Measurements from ENCODE around the gene TYRP1. TPM values are rescaled to one million over a fixed set of nuclear protein-coding genes. Genes with fewer than 3 reads are reported as not detected.
A peak's percentile ranks its signal among the peaks of the same experiment; 100 is the strongest.

The TYRP1 gene
- total RNA-seq, 4 donors from 2014 or later = 79.7 to 250 (median 110) TPM

DNA sequence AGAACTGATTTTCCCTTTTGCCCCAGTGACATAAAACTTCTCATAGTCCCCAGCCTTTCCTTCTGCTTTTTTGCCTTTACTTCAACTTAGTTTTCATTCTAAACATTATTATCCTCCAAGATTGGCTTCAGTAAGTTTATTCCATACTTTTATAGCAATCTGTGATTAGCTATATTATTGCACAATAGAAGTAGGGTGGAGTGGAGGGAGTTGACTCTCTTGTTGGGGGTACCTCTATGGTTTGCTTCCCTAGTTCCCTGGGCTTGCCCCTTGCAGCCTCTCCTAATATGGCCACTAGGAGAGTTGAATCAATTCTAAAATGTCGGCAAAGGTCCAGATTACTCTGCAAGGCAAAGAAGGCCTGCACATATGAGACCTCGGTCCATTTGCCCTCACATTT lies 36.4 kb upstream of the TYRP1 start:
- TF ChIP-seq EP300 (IDR thresholded peaks at IDR 0.05) = no peak
- no peak for TF ChIP-seq POLR2A (IDR thresholded peaks at IDR 0.05)
- TF ChIP-seq, protein P1, sequence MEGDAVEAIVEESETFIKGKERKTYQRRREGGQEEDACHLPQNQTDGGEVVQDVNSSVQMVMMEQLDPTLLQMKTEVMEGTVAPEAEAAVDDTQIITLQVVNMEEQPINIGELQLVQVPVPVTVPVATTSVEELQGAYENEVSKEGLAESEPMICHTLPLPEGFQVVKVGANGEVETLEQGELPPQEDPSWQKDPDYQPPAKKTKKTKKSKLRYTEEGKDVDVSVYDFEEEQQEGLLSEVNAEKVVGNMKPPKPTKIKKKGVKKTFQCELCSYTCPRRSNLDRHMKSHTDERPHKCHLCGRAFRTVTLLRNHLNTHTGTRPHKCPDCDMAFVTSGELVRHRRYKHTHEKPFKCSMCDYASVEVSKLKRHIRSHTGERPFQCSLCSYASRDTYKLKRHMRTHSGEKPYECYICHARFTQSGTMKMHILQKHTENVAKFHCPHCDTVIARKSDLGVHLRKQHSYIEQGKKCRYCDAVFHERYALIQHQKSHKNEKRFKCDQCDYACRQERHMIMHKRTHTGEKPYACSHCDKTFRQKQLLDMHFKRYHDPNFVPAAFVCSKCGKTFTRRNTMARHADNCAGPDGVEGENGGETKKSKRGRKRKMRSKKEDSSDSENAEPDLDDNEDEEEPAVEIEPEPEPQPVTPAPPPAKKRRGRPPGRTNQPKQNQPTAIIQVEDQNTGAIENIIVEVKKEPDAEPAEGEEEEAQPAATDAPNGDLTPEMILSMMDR (IDR thresholded peaks at IDR 0.05) = no peak
- no peak for TF ChIP-seq POLR2AphosphoS5 (IDR thresholded peaks at IDR 0.05)
- Histone ChIP-seq H3K27me3 (no peaks in the 10 kb centered on the region), H3K36me3 (no peaks in the 10 kb centered on the region), H3K27ac (no peak overlapping the region), H3K4me3 (no peak overlapping the region), H3K4me1 (no peaks in the 10 kb centered on the region), H3K9me3 (no peaks in the 10 kb centered on the region)
- 94% methylated on average over 2 of the region's 2 CpGs for WGBS
- no peak for DNase-seq (ENCODE audit: low spot score in 2 of 2)

DNA sequence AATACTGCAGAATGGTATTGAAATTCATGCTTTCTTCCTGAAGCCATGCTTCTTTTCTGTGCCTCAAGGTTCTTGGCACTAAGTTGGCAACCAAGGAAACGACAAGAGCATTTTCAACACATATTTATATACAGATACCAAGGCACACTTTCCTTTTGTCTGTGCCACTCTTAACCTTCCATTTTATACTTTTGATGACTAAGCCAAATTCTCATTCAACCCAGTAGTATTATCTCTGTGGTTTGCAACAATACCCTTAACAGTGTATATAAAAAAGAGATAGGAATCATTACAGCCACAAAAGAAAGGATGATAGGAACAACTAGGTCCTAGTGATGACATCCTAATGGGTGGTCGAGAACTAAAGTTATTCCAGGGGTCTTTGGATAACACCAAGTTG lies 36.0 kb upstream of the TYRP1 start:
- no peaks in the 10 kb centered on the region for H3K9me3 ChIP-seq
- H3K4me3 ChIP-seq = no peak overlapping the region
- TF ChIP-seq POLR2A (IDR thresholded peaks at IDR 0.05) = no peak
- TF ChIP-seq POLR2AphosphoS5 (IDR thresholded peaks at IDR 0.05) = no peak
- TF ChIP-seq EP300 (IDR thresholded peaks at IDR 0.05) = no peak
- TF ChIP-seq, protein P1 (IDR thresholded peaks at IDR 0.05) = no peak
- no peaks in the 10 kb centered on the region for H3K4me1 ChIP-seq
- no peaks in the 10 kb centered on the region for H3K27me3 ChIP-seq
- no peak for DNase-seq (ENCODE audit: low spot score in 2 of 2)
- 89% methylated on average over 2 of the region's 2 CpGs for WGBS
- no peak overlapping the region for H3K27ac ChIP-seq
- H3K36me3 ChIP-seq = no peaks in the 10 kb centered on the region

DNA sequence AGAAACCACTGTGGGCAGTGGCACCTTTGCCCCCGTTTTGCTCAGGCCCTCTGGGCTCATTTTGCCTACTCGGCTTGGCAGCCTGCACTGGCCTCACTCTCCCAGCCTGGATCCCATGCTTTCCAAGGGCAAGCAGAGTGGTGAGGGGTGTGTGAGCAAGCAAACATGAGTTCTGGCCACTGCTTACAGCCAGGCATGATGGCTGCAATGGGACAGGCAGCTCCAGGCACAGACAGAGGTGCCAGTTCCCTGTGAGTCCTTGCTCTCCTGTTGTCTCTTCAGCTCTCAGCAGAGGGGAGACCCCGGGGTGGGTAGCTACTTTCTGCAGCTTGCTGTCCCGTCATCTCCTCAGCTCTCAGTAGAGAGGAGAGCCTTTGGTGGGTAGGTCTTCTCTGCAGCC lies 35.2 kb upstream of the TYRP1 start:
- no peaks in the 10 kb centered on the region for H3K4me1 ChIP-seq
- H3K27ac ChIP-seq = no peak overlapping the region
- TF ChIP-seq, protein P1 (IDR thresholded peaks at IDR 0.05) = no peak
- H3K9me3 ChIP-seq = no peaks in the 10 kb centered on the region
- H3K27me3 ChIP-seq = no peaks in the 10 kb centered on the region
- H3K4me3 ChIP-seq = no peak overlapping the region
- 94% methylated on average over 3 of the region's 4 CpGs for WGBS
- H3K36me3 ChIP-seq = no peaks in the 10 kb centered on the region
- no peak for DNase-seq (ENCODE audit: low spot score in 2 of 2)

DNA sequence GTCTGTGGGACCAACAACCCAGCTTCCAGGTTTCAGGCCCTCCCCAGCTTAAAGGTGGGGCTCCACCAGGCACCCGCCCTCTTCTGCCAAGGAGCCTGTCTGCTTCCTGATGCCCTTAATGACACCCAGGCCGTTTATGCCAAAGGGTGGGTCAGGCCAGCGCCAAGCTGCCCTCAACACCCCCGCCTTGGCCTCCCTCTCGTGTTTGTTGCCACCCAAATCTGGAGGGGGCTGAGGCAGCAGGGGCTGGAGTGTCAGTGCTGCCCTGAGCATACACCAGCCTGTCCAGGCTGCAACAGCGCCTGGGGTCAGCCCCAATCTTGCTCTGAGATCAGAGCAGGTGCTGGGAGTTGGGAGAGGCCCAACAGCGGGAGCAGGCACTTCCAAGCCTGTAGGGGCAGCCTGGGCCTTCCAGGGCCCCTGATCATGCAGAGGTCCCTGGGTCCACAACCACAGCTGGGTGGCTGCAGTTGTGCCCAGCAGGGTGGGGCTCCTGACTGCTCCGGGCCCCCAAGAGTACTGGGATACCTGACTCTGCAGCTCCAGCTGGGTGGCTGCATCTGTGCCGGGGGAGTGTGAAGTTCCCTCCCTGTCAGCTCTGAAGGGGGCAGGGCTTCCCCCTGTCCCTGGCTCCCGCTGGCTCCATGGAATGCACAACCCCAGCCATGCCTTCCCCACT lies 34.5 kb upstream of the TYRP1 start:
- H3K27me3 ChIP-seq = no peaks in the 10 kb centered on the region
- DNase-seq (ENCODE audit: low spot score in 2 of 2) = peak; percentile 44 to 74
- no peaks in the 10 kb centered on the region for H3K9me3 ChIP-seq
- no peaks in the 10 kb centered on the region for H3K4me1 ChIP-seq
- WGBS = 33% methylated on average over 3 of the region's 10 CpGs
- H3K36me3 ChIP-seq = no peaks in the 10 kb centered on the region
- no peak overlapping the region for H3K4me3 ChIP-seq
- TF ChIP-seq, protein P1 (IDR thresholded peaks at IDR 0.05) = no peak
- TF ChIP-seq POLR2A (IDR thresholded peaks at IDR 0.05) (no peak), EP300 (IDR thresholded peaks at IDR 0.05) (no peak), POLR2AphosphoS5 (IDR thresholded peaks at IDR 0.05) (no peak)
- no peak overlapping the region for H3K27ac ChIP-seq

DNA sequence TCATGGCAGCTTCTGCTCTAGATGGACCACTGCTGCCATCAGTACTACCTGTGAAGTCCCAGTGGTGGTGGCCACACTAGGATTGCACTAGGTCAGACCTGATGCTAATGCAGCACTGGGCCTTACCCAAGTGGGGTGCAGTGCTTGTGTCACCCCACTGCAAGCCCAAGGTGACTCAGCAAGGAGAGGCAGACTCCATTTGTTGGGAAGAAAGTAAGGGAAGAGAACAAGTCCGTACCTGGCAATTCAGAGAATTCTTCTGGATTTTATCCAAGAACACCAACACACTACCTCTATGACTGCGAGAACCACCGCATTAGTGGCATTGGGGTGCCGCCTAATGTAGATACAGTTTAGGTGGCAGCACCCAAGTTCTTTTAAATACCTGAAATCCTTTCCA lies 34.0 kb upstream of the TYRP1 start:
- no peak overlapping the region for H3K4me3 ChIP-seq
- no peaks in the 10 kb centered on the region for H3K27me3 ChIP-seq
- no peaks in the 10 kb centered on the region for H3K4me1 ChIP-seq
- 72% methylated on average over 4 of the region's 4 CpGs for WGBS
- TF ChIP-seq POLR2A (IDR thresholded peaks at IDR 0.05) (no peak), POLR2AphosphoS5 (IDR thresholded peaks at IDR 0.05) (no peak), EP300 (IDR thresholded peaks at IDR 0.05) (no peak)
- TF ChIP-seq, protein P1 (IDR thresholded peaks at IDR 0.05) = no peak
- DNase-seq (ENCODE audit: low spot score in 2 of 2) = no peak
- H3K9me3 ChIP-seq = no peaks in the 10 kb centered on the region
- H3K27ac ChIP-seq = no peak overlapping the region
- no peaks in the 10 kb centered on the region for H3K36me3 ChIP-seq

Measured in suprapubic skin (tissue), 4 donors.